ENCODE measurements around the gene NELL1.

Gene NELL1

GRCh38 chr11:20880094-20880493 lies 210.7 kb downstream of the NELL1 start:
- no peak for DNase-seq

- no peak for DNase-seq
Measured at GRCh38 chr11:20881328-20882079, 212.1 kb downstream of the NELL1 start.

- no peak for DNase-seq
Measured at GRCh38 chr11:20887137-20887536, 217.8 kb downstream of the NELL1 start.

- DNase-seq, result no peak
Measured at GRCh38 chr11:20894296-20894695, 224.9 kb downstream of the NELL1 start.

- DNase-seq, result no peak
Measured at GRCh38 chr11:20909995-20910726, 240.8 kb downstream of the NELL1 start.

GRCh38 chr11:20910733-20911132 lies 241.3 kb downstream of the NELL1 start:
- DNase-seq, result no peak

- no peak for DNase-seq
Measured at GRCh38 chr11:20912065-20912821, 242.9 kb downstream of the NELL1 start.

- no peak for DNase-seq
Measured at GRCh38 chr11:20912922-20913512, 243.6 kb downstream of the NELL1 start.

GRCh38 chr11:20917306-20917705 lies 247.9 kb downstream of the NELL1 start:
- DNase-seq, result no peak

- no peak for DNase-seq
Measured at GRCh38 chr11:20926799-20927540, 257.6 kb downstream of the NELL1 start.

- DNase-seq, result no peak
Measured at GRCh38 chr11:20931029-20931428, 261.6 kb downstream of the NELL1 start.

GRCh38 chr11:20933086-20933485 lies 263.7 kb downstream of the NELL1 start:
- no peak for DNase-seq

- no peak for DNase-seq
Measured at GRCh38 chr11:20933958-20934357, 264.6 kb downstream of the NELL1 start.

- no peak for DNase-seq
Measured at GRCh38 chr11:20934516-20934915, 265.1 kb downstream of the NELL1 start.

GRCh38 chr11:20937826-20938225 lies 268.4 kb downstream of the NELL1 start:
- DNase-seq, result no peak

- DNase-seq, result no peak
Measured at GRCh38 chr11:20949585-20949984, 280.2 kb downstream of the NELL1 start.

- DNase-seq, result no peak
Measured at GRCh38 chr11:20962581-20962980, 293.2 kb downstream of the NELL1 start.

GRCh38 chr11:20963596-20963995 lies 294.2 kb downstream of the NELL1 start:
- no peak for DNase-seq

GRCh38 chr11:20964985-20965384 lies 295.6 kb downstream of the NELL1 start:
- DNase-seq, result no peak

GRCh38 chr11:20966489-20966888 lies 297.1 kb downstream of the NELL1 start:
- no peak for DNase-seq

- no peak for DNase-seq
Measured at GRCh38 chr11:20973940-20974559, 304.7 kb downstream of the NELL1 start.

- DNase-seq, result no peak
Measured at GRCh38 chr11:20980736-20981135, 311.4 kb downstream of the NELL1 start.
